HG02938 (cell line): Measurements from ENCODE around the gene RABGAP1L.
"Not testable (repeated sequence)": the region's sequence is repeated elsewhere in the genome, so short reads cannot be mapped to it uniquely, and the experiment has no call there.

ENCODE experiments used
- ATAC-seq: cut with Tn5 transposase; IDR thresholded peaks from one replicate; pipeline ENCODE4 v1.9.1; 2021; ENCODE audit warnings: mild to moderate bottlenecking, moderate library complexity; ENCODE audit not compliant: unreplicated experiment

Gene RABGAP1L

GRCh38 chr1:174153085-174153824, 6.1 kb upstream of the RABGAP1L start:
- ATAC-seq: peak; percentile 38

- ATAC-seq: no peak
Observed at GRCh38 chr1:174153825-174154107, 5.6 kb upstream of the RABGAP1L start.

GRCh38 chr1:174156437-174156836, 2.9 kb upstream of the RABGAP1L start:
- ATAC-seq: no peak

- ATAC-seq: peak; percentile 50
Observed at GRCh38 chr1:174157157-174157806, 2.0 kb upstream of the RABGAP1L start.

GRCh38 chr1:174158767-174159251, 511 bp upstream of the RABGAP1L start:
- ATAC-seq: peak; percentile 2

- ATAC-seq: peak; percentile 10
Observed at GRCh38 chr1:174160109-174160473, 771 bp downstream of the RABGAP1L start.

GRCh38 chr1:174160603-174161002, 1.3 kb downstream of the RABGAP1L start:
- no peak for ATAC-seq

- no peak for ATAC-seq
Observed at GRCh38 chr1:174161813-174162212, 2.5 kb downstream of the RABGAP1L start.

GRCh38 chr1:174164826-174165225, 5.5 kb downstream of the RABGAP1L start:
- ATAC-seq: no peak

GRCh38 chr1:174165471-174166137, 6.3 kb downstream of the RABGAP1L start:
- ATAC-seq: no peak

- ATAC-seq: no peak
Observed at GRCh38 chr1:174166530-174167264, 7.4 kb downstream of the RABGAP1L start.

- no peak for ATAC-seq
Observed at GRCh38 chr1:174167265-174167803, 8.0 kb downstream of the RABGAP1L start.

- ATAC-seq: no peak
Observed at GRCh38 chr1:174169342-174169741, 10.0 kb downstream of the RABGAP1L start.

GRCh38 chr1:174171073-174171472, 11.8 kb downstream of the RABGAP1L start:
- ATAC-seq: no peak

- ATAC-seq: peak; percentile 54
Observed at GRCh38 chr1:174174461-174175329, 15.4 kb downstream of the RABGAP1L start.

GRCh38 chr1:174178459-174178858, 19.1 kb downstream of the RABGAP1L start:
- ATAC-seq: not testable (repeated sequence)

GRCh38 chr1:174189428-174190062, 30.2 kb downstream of the RABGAP1L start:
- no peak for ATAC-seq

- no peak for ATAC-seq
Observed at GRCh38 chr1:174190691-174191199, 31.4 kb downstream of the RABGAP1L start.

- ATAC-seq: no peak
Observed at GRCh38 chr1:174191349-174191862, 32.1 kb downstream of the RABGAP1L start.
